ENCODE data around the gene MIA.
"Not testable (repeated sequence)": the region's sequence is repeated elsewhere in the genome, so short reads cannot be mapped to it uniquely, and the experiment has no call there.

The MIA gene

DNA sequence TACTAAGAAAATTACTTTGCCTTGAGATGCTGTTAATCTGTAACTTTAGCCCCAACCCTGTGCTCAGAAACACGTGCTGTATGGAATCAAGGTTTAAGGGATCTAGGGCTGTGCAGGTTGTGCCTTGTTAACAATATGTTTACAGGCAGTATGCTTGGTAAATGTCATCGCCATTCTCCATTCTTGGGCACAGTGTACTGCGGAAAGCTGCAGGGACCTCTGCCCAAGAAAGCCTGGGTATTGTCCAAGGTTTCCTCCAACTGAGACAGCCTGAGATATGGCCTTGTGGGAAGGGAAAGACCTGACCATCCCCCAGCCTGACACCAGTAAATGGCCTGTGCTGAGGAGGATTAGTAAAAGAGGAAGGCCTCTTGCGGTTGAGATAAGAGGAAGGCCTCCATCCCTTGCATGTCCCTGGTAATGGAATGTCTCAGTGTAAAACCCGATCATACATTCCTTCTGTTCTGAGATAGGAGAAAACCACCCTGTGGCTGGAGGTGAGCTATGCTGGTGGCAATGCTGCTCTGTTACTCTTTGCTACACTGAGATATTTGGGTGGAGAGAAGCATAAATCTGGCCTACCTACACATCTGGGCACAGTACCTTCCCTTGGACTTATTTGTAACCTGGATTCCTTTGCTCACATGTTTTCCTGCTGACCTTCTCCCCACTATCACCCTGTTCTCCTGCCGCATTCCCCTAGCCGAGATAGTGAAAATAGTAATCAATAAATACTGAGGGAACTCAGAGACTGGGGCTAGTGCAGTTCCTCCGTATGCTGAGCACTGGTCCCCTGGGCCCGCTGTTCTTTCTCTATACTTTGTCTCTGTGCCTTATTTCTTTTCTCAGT, 47.6 kb downstream of the MIA start:
- DNase-seq (ENCODE audit: low read depth), result not testable (repeated sequence)

DNA sequence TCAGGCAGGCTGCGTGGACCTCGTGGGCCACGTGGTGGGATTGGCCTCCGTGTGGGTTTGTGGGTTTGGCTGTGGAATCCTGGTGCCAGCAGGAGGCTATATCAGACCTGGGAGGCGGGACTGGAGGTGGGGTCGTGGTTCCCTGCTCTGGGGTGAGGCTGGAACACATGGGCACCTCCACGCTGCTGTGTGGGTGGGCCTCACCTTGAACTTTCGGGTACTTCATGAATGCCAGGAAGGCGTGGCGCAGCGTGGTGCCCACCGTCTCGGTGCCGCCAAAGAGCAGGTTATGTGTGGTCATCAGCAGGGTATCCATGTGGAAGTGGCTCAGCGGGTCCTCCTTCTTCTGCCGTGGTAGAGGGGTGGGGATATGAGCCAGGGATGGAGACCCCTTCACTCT, 49.6 kb downstream of the MIA start:
- not testable (repeated sequence) for DNase-seq (ENCODE audit: low read depth)

DNA sequence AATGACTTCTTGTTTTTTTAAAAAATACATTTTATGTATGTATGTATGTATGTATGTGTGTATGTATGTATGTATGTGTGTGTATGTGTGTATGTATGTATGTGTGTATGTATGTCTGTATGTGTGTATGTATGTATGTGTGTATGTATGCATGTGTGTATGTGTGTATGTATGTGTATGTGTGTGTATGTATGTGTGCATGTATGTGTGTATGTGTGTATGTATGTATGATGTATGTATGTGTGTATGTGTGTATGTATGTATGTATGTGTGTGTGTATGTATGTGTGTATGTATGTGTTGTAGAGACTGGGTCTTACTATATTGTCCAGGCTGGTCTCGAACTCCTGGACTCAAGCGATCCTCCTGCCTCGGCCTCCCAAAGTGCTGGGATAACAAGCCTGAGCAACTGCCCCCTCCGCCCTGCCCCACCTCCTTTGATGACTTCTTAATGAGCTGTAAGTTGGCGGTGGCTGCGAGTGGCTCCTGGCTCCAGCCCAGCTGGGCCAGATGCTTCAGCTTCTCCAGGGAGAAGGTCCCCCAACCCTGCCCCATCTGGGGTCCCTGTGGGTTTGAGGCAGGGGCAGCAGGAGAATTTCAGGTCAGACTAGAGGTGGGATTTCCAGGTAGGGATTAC, 50.3 kb downstream of the MIA start:
- not testable (repeated sequence) for DNase-seq (ENCODE audit: low read depth)

DNA sequence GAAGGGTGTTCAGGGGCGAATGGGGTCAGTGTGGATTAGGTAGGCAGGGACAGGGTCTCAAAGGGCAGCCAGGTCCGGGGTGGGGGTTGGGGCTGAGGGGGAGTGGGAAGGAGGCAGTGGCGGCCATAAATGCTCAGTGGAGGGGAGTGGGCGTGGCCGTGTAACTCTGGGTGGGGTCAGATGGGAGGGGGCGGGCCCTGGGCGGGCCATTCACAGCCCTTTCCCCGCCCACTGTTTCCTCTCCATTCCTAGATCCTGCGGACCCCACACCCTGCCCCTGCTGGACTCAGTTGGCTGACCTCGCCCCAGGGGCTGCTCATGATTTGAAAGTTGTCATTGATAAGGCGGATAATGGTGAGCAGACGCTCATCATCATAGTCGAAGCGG, 51.0 kb downstream of the MIA start:
- not testable (repeated sequence) for DNase-seq (ENCODE audit: low read depth)

DNA sequence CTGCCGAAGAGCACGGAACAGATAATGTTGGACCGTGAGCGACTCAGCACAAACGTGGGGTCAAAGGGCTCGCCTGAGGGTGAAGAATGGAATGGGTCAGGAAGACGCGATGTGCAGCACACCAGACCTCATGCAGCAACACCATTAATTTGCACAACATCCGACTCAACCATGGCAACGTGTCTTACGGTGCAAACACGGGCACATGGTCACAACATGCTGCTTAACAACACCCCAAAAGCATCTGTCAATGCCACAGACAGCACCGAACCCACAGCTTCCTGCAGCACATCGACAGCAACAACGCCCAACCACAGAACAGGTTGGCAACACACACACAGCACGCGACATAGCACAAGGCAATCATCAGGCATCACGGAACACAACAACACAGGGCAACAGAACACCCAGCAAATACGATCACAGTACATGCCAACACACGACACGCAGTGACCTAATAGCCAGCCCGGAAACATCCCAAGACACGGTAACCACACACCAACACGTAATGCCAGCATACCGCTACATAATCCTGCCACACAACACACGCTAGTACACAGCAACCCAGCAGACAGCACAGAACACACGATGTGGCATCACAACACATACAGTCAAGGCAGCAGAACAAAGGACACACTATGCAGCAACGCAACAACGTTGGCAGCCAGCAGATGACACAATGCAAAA, 51.5 kb downstream of the MIA start:
- not testable (repeated sequence) for DNase-seq (ENCODE audit: low read depth)
